Mesenteric fat pad (tissue), 1 donor: ENCODE data around the gene MFSD8. TPM values are rescaled to one million over a fixed set of nuclear protein-coding genes. Genes with fewer than 3 reads are reported as not detected.
"Not testable (repeated sequence)": the region's sequence is repeated elsewhere in the genome, so short reads cannot be mapped to it uniquely, and the experiment has no call there.

ENCODE experiments used
- DNase-seq: peaks from one replicate; pipeline ENCODE4 v3.0.0-alpha.2; 2020; ENCODE audit warnings: low spot score
- total RNA-seq: library from RNA; stranded (reverse); fragmentation: NEBNext Ultra II Directional; extraction: Animal tissue kit (Norgen Biotek cat#: 25700); gene quantifications from one replicate; pipeline ENCODE4 v1.2.1, GENCODE V29; 2021
- donor health status: DM: yes; HTN: yes; CAD: no.

Gene MFSD8
- total RNA-seq, 1 donor from 2014 or later: 16.9 TPM

DNA sequence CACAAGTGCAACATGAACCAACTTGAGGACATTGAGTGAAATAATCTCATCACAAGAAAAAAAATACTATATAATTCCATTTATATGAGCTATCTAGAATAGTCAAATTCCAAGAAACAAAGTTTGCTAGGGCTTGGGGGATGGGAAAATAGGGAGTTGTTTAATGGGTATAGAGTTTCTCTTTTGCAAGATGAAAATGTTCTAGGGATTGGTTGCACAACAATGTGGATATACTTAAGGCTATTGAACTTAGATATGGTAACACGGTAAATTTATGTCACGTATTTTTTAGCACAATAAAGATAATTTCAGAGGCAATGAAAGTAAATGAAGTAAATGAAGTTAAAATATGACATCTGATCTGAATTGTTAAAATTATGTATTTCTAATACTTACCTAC, 7.9 kb downstream of the MFSD8 start:
- DNase-seq: no peak

DNA sequence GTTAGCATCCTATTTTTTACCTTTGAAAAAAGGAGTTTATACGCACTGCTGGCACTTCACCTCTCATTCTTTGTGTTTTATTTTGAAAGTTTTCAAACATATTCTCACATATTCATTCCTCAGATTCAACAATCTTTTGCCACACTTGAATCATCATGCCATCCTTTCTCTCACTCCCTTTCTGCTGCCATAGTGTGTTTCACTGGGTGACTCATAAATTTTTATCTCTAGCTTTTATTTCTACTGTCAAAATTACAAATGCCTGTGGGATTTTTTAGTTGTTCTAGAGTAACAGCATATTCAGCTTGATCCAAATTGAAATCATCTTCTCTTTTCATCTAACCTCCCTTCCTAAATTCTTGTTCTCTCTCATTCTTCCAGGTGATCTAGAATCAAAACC, 28.0 kb downstream of the MFSD8 start:
- DNase-seq: no peak

- not testable (repeated sequence) for DNase-seq
Observed at GRCh38 chr4:127931836-127932235, 33.1 kb downstream of the MFSD8 start.

DNA sequence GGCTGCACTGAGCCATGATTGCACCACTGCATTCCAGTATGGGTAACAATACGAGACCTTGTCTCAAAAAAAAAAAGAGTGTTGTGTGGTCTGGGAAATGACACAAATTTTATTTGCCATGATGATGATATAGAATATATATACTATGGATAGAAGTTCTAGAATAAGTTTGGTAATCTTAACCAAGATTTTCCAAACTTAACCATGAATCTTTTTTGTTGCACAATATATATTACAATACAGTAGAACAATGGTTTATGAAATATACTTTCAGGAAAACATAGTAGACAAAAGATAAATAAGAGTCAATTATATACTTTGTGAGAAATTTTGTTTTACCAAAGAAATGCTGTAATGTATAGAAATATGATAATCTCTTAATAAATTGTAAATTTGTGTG, 34.8 kb downstream of the MFSD8 start:
- no peak for DNase-seq

GRCh38 chr4:127925720-127926119, 39.3 kb downstream of the MFSD8 start:
- DNase-seq: not testable (repeated sequence)

DNA sequence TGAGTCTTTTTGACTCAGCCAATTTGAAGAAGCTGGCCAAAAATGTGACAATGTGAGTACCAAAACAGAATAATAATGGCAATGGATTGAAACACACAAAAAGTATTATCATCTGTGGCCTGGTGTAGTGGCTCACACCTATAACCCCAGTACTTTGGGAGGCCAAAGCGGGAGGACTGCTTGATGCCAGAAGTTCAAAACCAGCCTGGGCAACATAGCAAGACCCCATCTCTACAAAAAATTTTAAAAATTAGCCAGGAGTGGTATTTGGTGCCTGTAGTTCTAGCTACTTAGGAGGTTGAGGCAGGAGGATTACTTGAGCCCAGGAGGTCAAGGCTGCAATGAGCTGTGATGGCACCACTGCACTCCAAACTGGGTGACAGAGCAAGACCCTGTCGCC, 42.7 kb downstream of the MFSD8 start:
- no peak for DNase-seq

- DNase-seq: no peak
Observed at GRCh38 chr4:127920521-127920920, 44.5 kb downstream of the MFSD8 start.

- no peak for DNase-seq
Observed at GRCh38 chr4:127917151-127917550, 47.8 kb downstream of the MFSD8 start.

DNA sequence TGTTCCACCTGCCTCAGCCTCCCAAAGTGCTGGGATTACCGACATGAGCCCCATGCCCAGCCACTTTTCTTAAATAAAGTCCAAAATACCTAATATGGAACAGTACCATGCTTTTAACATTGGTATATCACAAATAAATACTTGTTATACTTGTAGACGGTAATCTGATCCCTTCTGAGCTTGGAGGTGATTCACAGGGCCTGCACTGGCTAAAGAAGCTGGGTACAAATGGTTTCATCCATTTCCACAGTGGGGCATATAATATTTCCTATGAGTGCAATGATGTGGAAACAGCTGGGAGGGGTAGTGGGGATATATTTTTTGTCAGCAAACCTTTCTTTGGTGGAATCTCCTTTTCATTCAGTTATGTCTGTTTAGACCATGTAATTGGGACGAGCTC, 48.5 kb downstream of the MFSD8 start:
- no peak for DNase-seq

- DNase-seq: no peak
Observed at GRCh38 chr4:127905029-127905428, 59.9 kb downstream of the MFSD8 start.

DNA sequence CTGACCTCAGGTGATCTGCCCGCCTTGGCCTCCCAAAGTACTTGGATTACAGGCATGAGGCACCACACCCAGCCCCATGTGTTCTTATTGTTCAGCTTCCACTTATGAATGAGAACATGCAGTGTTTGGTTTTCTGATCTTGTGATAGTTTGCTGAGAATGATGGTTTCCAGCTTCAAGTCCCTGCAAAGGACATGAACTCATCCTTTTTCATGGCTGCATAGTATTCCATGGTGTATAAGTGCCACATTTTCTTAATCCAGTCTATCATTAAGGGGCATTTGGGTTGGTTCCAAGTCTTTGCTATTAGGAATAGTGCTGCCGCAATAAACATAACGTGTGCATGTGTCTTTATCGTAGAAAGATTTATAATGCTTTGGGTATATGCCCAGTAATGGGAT, 65.3 kb downstream of the MFSD8 start:
- DNase-seq: not testable (repeated sequence)

DNA sequence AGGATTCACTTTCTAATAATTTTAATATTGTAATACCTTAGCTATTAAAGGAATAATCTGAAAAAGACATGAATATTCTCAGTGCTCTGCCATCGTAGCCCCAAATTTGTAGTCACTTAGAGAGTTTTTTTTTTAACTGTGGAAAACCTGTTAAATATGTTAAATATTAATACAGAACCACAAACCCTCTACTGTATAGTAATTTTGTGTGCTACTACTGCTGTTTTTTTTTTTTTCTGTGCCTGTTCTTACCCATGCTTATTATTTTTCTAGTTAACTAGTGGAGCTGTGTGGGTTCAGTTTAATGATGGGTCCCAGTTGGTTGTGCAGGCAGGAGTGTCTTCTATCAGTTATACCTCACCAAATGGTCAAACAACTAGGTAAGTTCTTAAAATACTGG, 68.4 kb downstream of the MFSD8 start:
- no peak for DNase-seq

DNA sequence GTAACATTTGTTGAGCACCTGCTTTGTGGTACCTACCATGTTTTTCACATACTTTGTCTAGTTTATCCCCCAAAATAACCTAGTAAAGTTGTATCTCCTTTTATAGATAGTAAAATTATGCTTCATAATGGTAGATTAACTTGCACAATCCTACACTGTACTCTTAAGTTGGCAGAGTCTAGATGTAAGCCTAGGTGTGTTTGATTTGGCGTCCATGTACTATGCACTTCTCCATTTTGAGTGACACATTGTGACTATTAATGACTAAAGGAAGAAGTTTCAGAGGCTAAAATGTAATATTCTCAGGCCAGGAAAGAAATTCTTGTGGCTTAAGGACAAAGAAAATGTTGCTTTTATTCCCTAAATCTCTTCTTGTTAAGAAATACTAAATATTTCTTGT, 68.9 kb downstream of the MFSD8 start:
- no peak for DNase-seq

- no peak for DNase-seq
Observed at GRCh38 chr4:127889903-127890302, 75.1 kb downstream of the MFSD8 start.

- no peak for DNase-seq
Observed at GRCh38 chr4:127888559-127888958, 76.4 kb downstream of the MFSD8 start.

DNA sequence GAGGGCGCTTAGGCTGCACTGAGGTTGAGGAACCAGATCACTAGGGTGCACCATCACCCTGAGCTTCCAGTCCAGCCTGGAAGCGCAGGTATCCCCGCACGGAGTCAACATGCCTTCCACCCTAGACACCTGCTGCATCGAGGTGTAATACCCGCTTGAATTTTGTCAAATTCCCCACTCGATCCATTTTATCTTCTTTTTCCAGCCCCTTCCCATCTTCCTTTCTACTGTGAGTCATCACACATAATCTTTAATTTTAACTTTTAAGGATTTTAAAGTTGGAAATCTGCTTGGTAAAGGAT, 83.5 kb downstream of the MFSD8 start:
- no peak for DNase-seq

GRCh38 chr4:127880763-127881562, 84.0 kb downstream of the MFSD8 start, which contains the start of gene PLK4:
TSS of gene PLK4 (plus strand) at chr4:127880893. CDS start at chr4:127881135, 242 bp downstream.
- DNase-seq: peak; percentile 98

GRCh38 chr4:127875791-127876190, 89.2 kb downstream of the MFSD8 start:
- DNase-seq: no peak

DNA sequence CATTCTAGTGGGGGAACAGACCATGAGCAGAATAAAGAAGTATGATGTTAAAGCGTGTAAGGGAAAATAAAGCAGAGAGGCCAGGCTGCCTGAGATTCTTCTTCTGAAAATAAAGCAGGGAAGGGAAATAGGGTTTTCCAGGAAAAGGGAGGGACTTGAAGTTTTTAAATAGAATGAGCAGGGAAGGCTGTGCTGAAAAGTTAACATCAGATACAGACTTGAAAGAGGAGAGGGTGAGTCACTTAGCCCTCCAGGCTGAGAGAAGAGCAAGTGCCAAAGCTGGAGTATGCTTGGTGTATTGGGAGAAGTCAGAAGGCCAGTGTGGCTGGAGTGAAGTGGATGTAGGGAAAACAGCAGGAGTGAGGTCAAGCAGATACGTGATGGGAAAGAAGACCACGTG, 94.3 kb downstream of the MFSD8 start:
- DNase-seq: no peak

DNA sequence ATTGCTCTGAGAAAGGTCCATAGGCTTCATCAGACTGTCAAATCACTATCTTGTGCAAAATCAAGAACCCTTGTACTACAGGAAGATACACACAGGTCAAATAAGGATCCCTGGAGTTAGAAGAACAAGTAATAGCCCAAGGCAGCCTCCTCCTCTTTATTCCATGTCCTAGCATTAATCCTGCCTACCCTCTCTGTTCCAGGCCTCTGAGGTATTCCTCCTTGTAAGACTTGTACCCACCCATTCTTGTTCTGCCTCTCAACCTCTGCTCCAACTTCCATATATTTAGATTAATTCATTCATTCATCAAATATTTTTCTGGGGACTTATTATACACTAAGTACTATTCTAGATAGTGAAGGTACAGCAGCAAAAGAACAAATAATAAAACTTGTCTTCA, 94.7 kb downstream of the MFSD8 start:
- no peak for DNase-seq

DNA sequence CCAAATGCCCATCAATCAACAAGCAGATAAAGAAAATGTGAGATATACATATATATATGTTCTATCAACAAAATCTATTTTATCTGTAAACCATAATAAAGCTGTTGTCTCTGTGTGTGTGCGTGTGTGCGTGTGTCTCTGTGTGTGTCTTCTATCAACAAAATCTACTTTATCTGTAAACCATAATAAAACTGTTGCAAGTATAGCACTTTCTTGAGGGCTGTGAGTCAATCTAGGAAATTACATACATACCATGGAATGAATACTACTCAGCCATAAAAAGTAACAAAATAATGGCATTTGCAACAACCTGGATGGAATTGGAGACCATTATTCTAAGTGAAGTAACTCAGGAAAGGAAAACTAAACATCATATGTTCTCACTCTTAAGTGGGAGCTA, 96.8 kb downstream of the MFSD8 start:
- no peak for DNase-seq
